SU-DHL-6 (cell line): ENCODE results near the gene GXYLT2.

Experiments
- EZH2phosphoT487 ChIP-seq: fragments of 200-600 bp; sonication (generic), shearing (Covaris generic); conservative IDR thresholded peaks from 2 replicates; pipeline ENCODE4 v1.6.1; 2018; ENCODE audit warnings: mild to moderate bottlenecking, antibody characterized with exemption, low read length, moderate library complexity, mixed read lengths
- TF ChIP-seq, protein P1 (sequence below): fragments of 200-600 bp; sonication (generic); IDR thresholded peaks from one replicate; pipeline ENCODE4 v1.5.1; 2017; ENCODE audit warnings: antibody characterized with exemption, mild to moderate bottlenecking, low read length, moderate library complexity; ENCODE audit not compliant: insufficient read depth, poor library complexity, severe bottlenecking

GRCh38 chr3:72897758-72898007 lies 9.8 kb downstream of the GXYLT2 start:
- TF ChIP-seq, protein P1, sequence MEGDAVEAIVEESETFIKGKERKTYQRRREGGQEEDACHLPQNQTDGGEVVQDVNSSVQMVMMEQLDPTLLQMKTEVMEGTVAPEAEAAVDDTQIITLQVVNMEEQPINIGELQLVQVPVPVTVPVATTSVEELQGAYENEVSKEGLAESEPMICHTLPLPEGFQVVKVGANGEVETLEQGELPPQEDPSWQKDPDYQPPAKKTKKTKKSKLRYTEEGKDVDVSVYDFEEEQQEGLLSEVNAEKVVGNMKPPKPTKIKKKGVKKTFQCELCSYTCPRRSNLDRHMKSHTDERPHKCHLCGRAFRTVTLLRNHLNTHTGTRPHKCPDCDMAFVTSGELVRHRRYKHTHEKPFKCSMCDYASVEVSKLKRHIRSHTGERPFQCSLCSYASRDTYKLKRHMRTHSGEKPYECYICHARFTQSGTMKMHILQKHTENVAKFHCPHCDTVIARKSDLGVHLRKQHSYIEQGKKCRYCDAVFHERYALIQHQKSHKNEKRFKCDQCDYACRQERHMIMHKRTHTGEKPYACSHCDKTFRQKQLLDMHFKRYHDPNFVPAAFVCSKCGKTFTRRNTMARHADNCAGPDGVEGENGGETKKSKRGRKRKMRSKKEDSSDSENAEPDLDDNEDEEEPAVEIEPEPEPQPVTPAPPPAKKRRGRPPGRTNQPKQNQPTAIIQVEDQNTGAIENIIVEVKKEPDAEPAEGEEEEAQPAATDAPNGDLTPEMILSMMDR = no peak
- TF ChIP-seq EZH2phosphoT487 = no peak
